Glomerular visceral epithelial cell (primary cell): Measurements from ENCODE around the gene USP17L21.
"Not testable (repeated sequence)": the region's sequence is repeated elsewhere in the genome, so short reads cannot be mapped to it uniquely, and the experiment has no call there.

Source experiments
- DNase-seq: peaks from one replicate; pipeline ENCODE4 v3.0.0-alpha.2; 2016; ENCODE audit errors: extremely low spot score

USP17L21 gene, protein sequence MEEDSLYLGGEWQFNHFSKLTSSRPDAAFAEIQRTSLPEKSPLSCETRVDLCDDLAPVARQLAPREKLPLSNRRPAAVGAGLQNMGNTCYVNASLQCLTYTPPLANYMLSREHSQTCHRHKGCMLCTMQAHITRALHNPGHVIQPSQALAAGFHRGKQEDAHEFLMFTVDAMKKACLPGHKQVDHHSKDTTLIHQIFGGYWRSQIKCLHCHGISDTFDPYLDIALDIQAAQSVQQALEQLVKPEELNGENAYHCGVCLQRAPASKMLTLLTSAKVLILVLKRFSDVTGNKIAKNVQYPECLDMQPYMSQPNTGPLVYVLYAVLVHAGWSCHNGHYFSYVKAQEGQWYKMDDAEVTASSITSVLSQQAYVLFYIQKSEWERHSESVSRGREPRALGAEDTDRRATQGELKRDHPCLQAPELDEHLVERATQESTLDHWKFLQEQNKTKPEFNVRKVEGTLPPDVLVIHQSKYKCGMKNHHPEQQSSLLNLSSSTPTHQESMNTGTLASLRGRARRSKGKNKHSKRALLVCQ

DNA sequence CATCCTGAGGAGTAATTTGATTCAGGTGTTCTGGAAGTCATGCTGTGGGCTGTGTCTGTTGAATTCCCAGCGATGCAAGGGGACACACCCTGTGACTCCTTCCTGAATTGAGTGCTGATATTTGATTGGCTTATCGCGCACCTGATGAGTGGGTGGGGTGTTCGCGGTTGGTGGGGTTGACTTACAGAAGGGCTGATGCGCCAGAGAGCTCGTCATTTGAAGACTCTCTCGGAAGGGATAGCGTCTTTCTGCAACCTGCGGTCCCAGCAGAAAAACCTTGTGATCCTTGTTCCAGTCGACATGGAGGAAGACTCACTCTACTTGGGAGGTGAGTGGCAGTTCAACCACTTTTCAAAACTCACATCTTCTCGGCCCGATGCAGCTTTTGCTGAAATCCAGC lies at the start of gene USP17L21:
TSS of gene USP17L21 (plus strand) at position 301 of the 400 bp plus-strand sequence. CDS start at position 301, 0 bp downstream.
- DNase-seq: not testable (repeated sequence)

DNA sequence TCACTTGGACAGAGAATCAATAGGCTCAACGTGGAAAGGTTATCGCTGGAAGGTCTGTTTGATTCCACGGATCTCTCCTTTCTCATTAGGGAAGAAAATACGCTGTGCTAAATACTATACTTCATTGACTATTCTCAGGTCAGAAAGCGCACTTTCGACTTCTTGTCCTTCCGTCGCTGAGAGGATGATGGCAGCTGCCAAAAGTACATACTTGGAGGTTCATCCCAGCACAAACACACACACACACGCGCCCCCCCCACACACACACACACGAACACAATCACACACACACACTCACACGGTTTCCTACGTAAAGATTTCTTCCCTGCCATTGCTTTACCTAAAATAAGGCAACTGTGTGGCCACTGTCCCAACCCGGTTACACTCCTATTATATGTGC lies 48.0 kb upstream of the USP17L21 start:
- DNase-seq: not testable (repeated sequence)

DNA sequence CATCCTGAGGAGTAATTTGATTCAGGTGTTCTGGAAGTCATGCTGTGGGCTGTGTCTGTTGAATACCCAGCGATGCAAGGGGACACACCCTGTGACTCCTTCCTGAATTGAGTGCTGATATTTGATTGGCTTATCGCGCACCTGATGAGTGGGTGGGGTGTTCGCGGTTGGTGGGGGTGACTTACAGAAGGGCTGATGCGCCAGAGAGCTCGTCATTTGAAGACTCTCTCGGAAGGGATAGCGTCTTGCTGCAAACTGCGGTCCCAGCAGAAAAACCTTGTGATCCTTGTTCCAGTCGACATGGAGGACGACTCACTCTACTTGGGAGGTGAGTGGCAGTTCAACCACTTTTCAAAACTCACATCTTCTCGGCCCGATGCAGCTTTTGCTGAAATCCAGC lies 47.6 kb upstream of the USP17L21 start, which contains the start of gene USP17L11:
TSS of gene USP17L11 (plus strand) at position 301 of the 400 bp plus-strand sequence. CDS start at position 301, 0 bp downstream.
- DNase-seq: not testable (repeated sequence)

DNA sequence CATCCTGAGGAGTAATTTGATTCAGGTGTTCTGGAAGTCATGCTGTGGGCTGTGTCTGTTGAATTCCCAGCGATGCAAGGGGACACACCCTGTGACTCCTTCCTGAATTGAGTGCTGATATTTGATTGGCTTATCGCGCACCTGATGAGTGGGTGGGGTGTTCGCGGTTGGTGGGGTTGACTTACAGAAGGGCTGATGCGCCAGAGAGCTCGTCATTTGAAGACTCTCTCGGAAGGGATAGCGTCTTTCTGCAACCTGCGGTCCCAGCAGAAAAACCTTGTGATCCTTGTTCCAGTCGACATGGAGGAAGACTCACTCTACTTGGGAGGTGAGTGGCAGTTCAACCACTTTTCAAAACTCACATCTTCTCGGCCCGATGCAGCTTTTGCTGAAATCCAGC lies 42.8 kb upstream of the USP17L21 start, which contains the start of gene USP17L12:
TSS of gene USP17L12 (plus strand) at position 301 of the 400 bp plus-strand sequence. CDS start at position 301, 0 bp downstream.
- not testable (repeated sequence) for DNase-seq

DNA sequence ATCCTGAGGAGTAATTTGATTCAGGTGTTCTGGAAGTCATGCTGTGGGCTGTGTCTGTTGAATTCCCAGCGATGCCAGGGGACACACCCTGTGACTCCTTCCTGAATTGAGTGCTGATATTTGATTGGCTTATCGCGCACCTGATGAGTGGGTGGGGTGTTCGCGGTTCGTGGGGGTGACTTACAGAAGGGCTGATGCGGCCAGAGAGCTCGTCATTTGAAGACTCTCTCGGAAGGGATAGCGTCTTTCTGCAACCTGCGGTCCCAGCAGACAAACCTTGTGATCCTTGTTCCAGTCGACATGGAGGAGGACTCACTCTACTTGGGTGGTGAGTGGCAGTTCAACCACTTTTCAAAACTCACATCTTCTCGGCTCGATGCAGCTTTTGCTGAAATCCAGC lies 38.1 kb upstream of the USP17L21 start, which contains the start of gene USP17L13:
TSS of gene USP17L13 (plus strand) at position 301 of the 400 bp plus-strand sequence. CDS start at position 301, 0 bp downstream.
- DNase-seq: not testable (repeated sequence)

DNA sequence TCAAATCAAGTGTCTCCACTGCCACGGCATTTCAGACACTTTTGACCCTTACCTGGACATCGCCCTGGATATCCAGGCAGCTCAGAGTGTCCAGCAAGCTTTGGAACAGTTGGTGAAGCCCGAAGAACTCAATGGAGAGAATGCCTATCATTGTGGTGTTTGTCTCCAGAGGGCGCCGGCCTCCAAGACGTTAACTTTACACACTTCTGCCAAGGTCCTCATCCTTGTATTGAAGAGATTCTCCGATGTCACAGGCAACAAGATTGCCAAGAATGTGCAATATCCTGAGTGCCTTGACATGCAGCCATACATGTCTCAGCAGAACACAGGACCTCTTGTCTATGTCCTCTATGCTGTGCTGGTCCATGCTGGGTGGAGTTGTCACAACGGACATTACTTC lies 32.4 kb upstream of the USP17L21 start:
- DNase-seq: not testable (repeated sequence)

DNA sequence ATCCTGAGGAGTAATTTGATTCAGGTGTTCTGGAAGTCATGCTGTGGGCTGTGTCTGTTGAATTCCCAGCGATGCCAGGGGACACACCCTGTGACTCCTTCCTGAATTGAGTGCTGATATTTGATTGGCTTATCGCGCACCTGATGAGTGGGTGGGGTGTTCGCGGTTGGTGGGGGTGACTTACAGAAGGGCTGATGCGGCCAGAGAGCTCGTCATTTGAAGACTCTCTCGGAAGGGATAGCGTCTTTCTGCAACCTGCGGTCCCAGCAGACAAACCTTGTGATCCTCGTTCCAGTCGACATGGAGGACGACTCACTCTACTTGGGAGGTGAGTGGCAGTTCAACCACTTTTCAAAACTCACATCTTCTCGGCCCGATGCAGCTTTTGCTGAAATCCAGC lies 28.6 kb upstream of the USP17L21 start, which contains the start of gene USP17L15:
TSS of gene USP17L15 (plus strand) at position 301 of the 400 bp plus-strand sequence. CDS start at position 301, 0 bp downstream.
- not testable (repeated sequence) for DNase-seq

DNA sequence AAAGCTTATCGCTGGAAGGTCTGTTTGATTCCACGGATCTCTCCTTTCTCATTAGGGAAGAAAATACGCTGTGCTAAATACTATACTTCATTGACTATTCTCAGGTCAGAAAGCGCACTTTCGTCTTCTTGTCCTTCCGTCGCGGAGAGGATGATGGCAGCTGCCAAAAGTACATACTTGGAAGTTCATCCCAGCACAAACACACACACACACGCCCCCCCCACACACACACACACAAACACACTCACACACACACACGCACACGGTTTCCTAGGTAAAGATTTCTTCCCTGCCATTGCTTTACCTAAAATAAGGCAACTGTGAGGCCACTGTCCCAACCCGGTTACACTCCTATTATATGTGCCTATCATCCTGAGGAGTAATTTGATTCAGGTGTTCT lies 24.2 kb upstream of the USP17L21 start:
- not testable (repeated sequence) for DNase-seq

DNA sequence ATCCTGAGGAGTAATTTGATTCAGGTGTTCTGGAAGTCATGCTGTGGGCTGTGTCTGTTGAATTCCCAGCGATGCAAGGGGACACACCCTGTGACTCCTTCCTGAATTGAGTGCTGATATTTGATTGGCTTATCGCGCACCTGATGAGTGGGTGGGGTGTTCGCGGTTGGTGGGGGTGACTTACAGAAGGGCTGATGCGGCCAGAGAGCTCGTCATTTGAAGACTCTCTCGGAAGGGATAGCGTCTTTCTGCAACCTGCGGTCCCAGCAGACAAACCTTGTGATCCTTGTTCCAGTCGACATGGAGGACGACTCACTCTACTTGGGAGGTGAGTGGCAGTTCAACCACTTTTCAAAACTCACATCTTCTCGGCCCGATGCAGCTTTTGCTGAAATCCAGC lies 19.1 kb upstream of the USP17L21 start, which contains the start of gene USP17L17:
TSS of gene USP17L17 (plus strand) at position 301 of the 400 bp plus-strand sequence. CDS start at position 301, 0 bp downstream.
- not testable (repeated sequence) for DNase-seq

DNA sequence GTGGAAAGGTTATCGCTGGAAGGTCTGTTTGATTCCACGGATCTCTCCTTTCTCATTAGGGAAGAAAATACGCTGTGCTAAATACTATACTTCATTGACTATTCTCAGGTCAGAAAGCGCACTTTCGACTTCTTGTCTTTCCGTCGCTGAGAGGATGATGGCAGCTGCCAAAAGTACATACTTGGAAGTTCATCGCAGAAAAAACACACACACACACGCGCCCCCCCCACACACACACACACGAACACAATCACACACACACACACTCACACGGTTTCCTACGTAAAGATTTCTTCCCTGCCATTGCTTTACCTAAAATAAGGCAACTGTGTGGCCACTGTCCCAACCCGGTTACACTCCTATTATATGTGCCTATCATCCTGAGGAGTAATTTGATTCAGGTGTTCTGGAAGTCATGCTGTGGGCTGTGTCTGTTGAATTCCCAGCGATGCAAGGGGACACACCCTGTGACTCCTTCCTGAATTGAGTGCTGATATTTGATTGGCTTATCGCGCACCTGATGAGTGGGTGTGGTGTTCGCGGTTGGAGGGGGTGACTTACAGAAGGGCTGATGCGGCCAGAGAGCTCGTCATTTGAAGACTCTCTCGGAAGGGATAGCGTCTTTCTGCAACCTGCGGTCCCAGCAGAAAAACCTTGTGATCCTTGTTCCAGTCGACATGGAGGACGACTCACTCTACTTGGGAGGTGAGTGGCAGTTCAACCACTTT lies 14.6 kb upstream of the USP17L21 start, which contains the start of gene USP17L18:
TSS of gene USP17L18 (plus strand) at position 678 of the 728 bp plus-strand sequence. CDS start at position 678, 0 bp downstream.
- DNase-seq: not testable (repeated sequence)

DNA sequence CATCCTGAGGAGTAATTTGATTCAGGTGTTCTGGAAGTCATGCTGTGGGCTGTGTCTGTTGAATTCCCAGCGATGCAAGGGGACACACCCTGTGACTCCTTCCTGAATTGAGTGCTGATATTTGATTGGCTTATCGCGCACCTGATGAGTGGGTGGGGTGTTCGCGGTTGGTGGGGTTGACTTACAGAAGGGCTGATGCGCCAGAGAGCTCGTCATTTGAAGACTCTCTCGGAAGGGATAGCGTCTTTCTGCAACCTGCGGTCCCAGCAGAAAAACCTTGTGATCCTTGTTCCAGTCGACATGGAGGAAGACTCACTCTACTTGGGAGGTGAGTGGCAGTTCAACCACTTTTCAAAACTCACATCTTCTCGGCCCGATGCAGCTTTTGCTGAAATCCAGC lies 9.6 kb upstream of the USP17L21 start, which contains the start of gene USP17L19:
TSS of gene USP17L19 (plus strand) at position 301 of the 400 bp plus-strand sequence. CDS start at position 301, 0 bp downstream.
- DNase-seq: not testable (repeated sequence)

DNA sequence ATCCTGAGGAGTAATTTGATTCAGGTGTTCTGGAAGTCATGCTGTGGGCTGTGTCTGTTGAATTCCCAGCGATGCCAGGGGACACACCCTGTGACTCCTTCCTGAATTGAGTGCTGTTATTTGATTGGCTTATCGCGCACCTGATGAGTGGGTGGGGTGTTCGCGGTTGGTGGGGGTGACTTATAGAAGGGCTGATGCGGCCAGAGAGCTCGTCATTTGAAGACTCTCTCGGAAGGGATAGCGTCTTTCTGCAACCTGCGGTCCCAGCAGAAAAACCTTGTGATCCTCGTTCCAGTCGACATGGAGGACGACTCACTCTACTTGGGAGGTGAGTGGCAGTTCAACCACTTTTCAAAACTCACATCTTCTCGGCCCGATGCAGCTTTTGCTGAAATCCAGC lies 4.8 kb upstream of the USP17L21 start, which contains the start of gene USP17L20:
TSS of gene USP17L20 (plus strand) at position 301 of the 400 bp plus-strand sequence. CDS start at position 301, 0 bp downstream.
- DNase-seq: not testable (repeated sequence)

DNA sequence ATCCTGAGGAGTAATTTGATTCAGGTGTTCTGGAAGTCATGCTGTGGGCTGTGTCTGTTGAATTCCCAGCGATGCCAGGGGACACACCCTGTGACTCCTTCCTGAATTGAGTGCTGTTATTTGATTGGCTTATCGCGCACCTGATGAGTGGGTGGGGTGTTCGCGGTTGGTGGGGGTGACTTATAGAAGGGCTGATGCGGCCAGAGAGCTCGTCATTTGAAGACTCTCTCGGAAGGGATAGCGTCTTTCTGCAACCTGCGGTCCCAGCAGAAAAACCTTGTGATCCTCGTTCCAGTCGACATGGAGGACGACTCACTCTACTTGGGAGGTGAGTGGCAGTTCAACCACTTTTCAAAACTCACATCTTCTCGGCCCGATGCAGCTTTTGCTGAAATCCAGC lies 4.6 kb downstream of the USP17L21 start, which contains the start of gene USP17L22:
TSS of gene USP17L22 (plus strand) at position 301 of the 400 bp plus-strand sequence. CDS start at position 301, 0 bp downstream.
- not testable (repeated sequence) for DNase-seq

DNA sequence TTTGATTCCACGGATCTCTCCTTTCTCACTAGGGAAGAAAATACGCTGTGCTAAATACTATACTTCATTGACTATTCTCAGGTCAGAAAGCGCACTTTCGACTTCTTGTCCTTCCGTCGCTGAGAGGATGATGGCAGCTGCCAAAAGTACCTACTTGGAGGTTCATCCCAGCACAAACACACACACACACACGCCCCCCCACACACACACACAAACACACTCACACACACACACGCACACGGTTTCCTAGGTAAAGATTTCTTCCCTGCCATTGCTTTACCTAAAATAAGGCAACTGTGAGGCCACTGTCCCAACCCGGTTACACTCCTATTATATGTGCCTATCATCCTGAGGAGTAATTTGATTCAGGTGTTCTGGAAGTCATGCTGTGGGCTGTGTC lies 9.0 kb downstream of the USP17L21 start:
- not testable (repeated sequence) for DNase-seq
